PC-3 (cell line): ENCODE data around the gene NFYC. TPM values are rescaled to one million over a fixed set of nuclear protein-coding genes. Genes with fewer than 3 reads are reported as not detected.

ENCODE experiments used
- ATAC-seq: fragments of 200-7000 bp; cut with Tn5 transposase; 2 replicates; pipeline ENCODE4 v1.9.1; 2020; ENCODE audit warnings: mild to moderate bottlenecking, moderate library complexity
- BruUV-seq: library from RNA; stranded (reverse); fragments of 400-500 nt; replicated peaks from 2 replicates; lab custom pipeline; 2021; lab: Mats Ljungman, UMichigan
- CTCF ChIA-PET: fragments of 300-600 bp; sonication (Branson Sonifier 250); formaldehyde crosslinking; loops from one replicate; lab custom pipeline; 2022; ENCODE audit warnings: antibody characterized with exemption; lab: Charles Lee
- POLR2A ChIA-PET: fragments of 300-600 bp; sonication (Branson Sonifier 250); formaldehyde crosslinking; loops from one replicate; lab custom pipeline; 2022; ENCODE audit warnings: antibody characterized with exemption; ENCODE audit not compliant: unreplicated experiment; lab: Charles Lee
- DNase-seq: peaks from one replicate; pipeline ENCODE4 v3.0.0-alpha.2; 2015
- H2AFZ ChIP-seq: fragments of 300-600 bp; sonication (generic); 2 replicates; pipeline ENCODE4 v1.6.0; 2016; ENCODE audit warnings: antibody characterized with exemption, low read length
- H3F3A ChIP-seq: fragments of 300-600 bp; sonication (generic); one replicate; pipeline ENCODE4 v1.6.0; 2017; ENCODE audit warnings: antibody characterized with exemption, low read length, control low read depth, mild to moderate bottlenecking; ENCODE audit not compliant: unreplicated experiment
- H3K27ac ChIP-seq: fragments of 300-600 bp; sonication (generic); 2 replicates; pipeline ENCODE4 v1.5.1; 2016; ENCODE audit warnings: mild to moderate bottlenecking, low read length
- H3K27me3 ChIP-seq: fragments of 300-600 bp; sonication (generic); 2 replicates; pipeline ENCODE4 v1.6.1; 2016; ENCODE audit warnings: low read length, mixed read lengths
- H3K36me3 ChIP-seq: fragments of 300-600 bp; sonication (generic); 2 replicates; pipeline ENCODE4 v1.6.1; 2016; ENCODE audit warnings: low read depth, mixed run types, low read length, mixed read lengths
- H3K4me1 ChIP-seq: fragments of 300-600 bp; sonication (generic); 2 replicates; pipeline ENCODE4 v1.5.1; 2016; ENCODE audit warnings: low read length; ENCODE audit not compliant: insufficient read depth
- H3K4me2 ChIP-seq: fragments of 300-600 bp; sonication (generic); 2 replicates; pipeline ENCODE4 v1.6.0; 2016; ENCODE audit warnings: low read length
- H3K4me3 ChIP-seq: fragments of 300-600 bp; sonication (generic); 2 replicates; pipeline ENCODE4 v1.5.1; 2016; ENCODE audit warnings: mild to moderate bottlenecking, low read length, mixed read lengths
- H3K79me2 ChIP-seq: fragments of 300-600 bp; sonication (generic); 2 replicates; pipeline ENCODE4 v1.6.1; 2017; ENCODE audit warnings: low read length, mixed read lengths
- H3K9ac ChIP-seq: fragments of 300-600 bp; sonication (generic); 2 replicates; pipeline ENCODE4 v1.6.0; 2016; ENCODE audit warnings: mild to moderate bottlenecking, low read length
- H3K9me2 ChIP-seq: fragments of 300-600 bp; sonication (generic); replicated peaks from 2 replicates; pipeline ENCODE4 v1.6.1; 2016; ENCODE audit warnings: mixed run types, low read length, mixed read lengths
- H3K9me3 ChIP-seq: fragments of 300-600 bp; sonication (generic); 2 replicates; pipeline ENCODE4 v1.6.1; 2016; ENCODE audit warnings: low read length, mixed read lengths
- H4K20me1 ChIP-seq: fragments of 300-600 bp; sonication (generic); 2 replicates; pipeline ENCODE4 v1.6.1; 2016; ENCODE audit warnings: low read length, mixed read lengths
- EZH2 ChIP-seq: fragments of 300-600 bp; sonication (generic); IDR thresholded peaks from one replicate; pipeline ENCODE4 v1.6.1; 2017; ENCODE audit warnings: antibody characterized with exemption, mild to moderate bottlenecking, low read length; ENCODE audit not compliant: unreplicated experiment
- EZH2phosphoT487 ChIP-seq: fragments of 300-600 bp; sonication (generic); IDR thresholded peaks from 2 replicates; pipeline ENCODE4 v1.6.1; 2018; ENCODE audit warnings: mild to moderate bottlenecking, antibody characterized with exemption, low read length, borderline replicate concordance
- intact Hi-C: fragments of 100-400 bp; cut with micrococcal nuclease; formaldehyde crosslinking; loops from 2 replicates; pipeline ENCODE4 v1.9.0; 2023
- total RNA-seq: library from RNA; depleted of rRNA; stranded (reverse); fragments of >200 nt; gene quantifications from 2 replicates; pipeline ENCODE4 v1.2.3, GENCODE V29; 2014
- TF ChIP-seq, protein P1 (sequence below): fragments of 300-600 bp; sonication (generic); conservative IDR thresholded peaks from 2 replicates; pipeline ENCODE4 v1.5.1; 2017; ENCODE audit warnings: antibody characterized with exemption, low read depth, mild to moderate bottlenecking, low read length

NFYC gene
- total RNA-seq, 1 experiment from 2014 or later: 52.6 TPM

DNA sequence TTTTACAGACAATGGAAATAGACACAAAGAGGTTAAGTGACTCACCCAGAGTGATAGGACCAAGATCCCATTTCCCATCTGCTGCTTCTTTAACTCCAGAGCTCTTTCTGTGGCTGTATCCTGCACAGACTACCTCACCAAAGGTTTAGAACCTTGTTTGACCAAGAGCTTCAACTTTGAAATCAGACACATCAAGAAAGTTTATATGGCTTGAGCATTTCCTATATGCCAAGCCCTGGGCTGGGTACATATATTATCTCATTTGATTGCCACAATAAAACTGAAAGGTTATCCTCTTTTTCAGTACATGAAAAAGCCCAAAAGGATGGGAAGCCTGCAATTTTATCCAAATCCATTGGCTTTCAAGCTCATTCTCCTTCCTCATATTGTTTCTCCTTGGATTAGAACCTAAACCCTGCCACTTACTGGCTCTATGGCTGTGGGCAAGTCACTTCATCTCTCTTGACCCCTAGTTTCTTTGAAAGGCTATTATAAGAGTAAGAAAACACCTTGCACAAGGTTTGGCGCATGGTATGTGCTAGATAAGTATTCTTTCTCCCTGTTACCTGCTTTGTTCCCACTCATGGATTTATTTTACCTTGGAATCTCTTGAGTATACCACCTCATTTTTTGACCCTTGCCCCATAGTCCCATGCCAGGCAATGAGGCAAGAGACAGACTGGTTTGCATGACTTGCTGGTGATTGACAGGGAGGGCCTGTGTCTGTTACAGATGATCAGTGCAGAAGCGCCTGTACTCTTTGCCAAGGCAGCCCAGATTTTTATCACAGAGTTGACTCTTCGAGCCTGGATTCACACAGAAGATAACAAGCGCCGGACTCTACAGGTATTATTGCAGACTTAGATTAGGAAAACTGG lies 57.6 kb downstream of the NFYC start:
- Histone ChIP-seq H3K9me2 (no peaks in the 10 kb centered on the region), H3K36me3 (peaks cover 41% of the 10 kb centered on the region), H3F3A (no peaks in the 10 kb centered on the region), H3K9ac (no peak overlapping the region), H3K4me1 (peaks cover 32% of the 10 kb centered on the region), H3K4me2 (no peak overlapping the region), H3K27me3 (no peaks in the 10 kb centered on the region), H3K9me3 (no peaks in the 10 kb centered on the region), H4K20me1 (0 out of 2 replicates have a peak, but pooled peaks cover 8% of the 10 kb centered on the region), H2AFZ (no peak overlapping the region), H3K79me2 (no peaks in the 10 kb centered on the region), H3K4me3 (no peak overlapping the region), H3K27ac (no peak overlapping the region)
- TF ChIP-seq EZH2: no peak
- TF ChIP-seq, protein P1, sequence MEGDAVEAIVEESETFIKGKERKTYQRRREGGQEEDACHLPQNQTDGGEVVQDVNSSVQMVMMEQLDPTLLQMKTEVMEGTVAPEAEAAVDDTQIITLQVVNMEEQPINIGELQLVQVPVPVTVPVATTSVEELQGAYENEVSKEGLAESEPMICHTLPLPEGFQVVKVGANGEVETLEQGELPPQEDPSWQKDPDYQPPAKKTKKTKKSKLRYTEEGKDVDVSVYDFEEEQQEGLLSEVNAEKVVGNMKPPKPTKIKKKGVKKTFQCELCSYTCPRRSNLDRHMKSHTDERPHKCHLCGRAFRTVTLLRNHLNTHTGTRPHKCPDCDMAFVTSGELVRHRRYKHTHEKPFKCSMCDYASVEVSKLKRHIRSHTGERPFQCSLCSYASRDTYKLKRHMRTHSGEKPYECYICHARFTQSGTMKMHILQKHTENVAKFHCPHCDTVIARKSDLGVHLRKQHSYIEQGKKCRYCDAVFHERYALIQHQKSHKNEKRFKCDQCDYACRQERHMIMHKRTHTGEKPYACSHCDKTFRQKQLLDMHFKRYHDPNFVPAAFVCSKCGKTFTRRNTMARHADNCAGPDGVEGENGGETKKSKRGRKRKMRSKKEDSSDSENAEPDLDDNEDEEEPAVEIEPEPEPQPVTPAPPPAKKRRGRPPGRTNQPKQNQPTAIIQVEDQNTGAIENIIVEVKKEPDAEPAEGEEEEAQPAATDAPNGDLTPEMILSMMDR: no peak
- TF ChIP-seq EZH2phosphoT487: no peak
- DNase-seq (no peak), ATAC-seq (no peak)
- BruUV-seq: no TSS peak
- POLR2A ChIA-PET: interaction anchor here (0.6 to 0.7 kb wide), 2 partner anchors 56 to 235 kb away, joined by 3 to 6 read pairs; no protein-coding TSS in a partner anchor
- intact Hi-C loops: no loop called here
- CTCF ChIA-PET: interaction anchor here (0.7 kb wide), 1 partner anchor 259 kb away, joined by 5 read pairs; no protein-coding TSS in a partner anchor

DNA sequence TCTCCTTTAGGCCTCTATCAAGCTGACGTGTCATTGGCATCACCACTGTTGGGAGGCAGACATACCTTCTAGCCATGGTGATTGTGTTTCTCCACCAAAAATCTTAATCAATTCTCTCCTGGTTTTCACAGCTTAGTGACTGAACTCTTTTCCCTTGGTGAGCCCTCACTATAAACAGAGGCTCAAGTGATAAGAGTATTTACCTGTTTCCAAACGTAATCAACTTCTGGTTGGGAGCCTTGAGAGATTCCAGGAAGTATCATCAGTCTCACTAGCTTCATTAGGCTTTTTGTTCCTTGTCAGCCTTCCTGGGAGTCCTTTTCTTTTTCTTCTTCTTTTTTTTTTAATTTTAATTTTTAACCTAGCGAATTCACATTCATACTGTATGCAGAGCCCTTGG lies 58.3 kb downstream of the NFYC start:
- no TSS peak for BruUV-seq
- Histone ChIP-seq H4K20me1 (0 out of 2 replicates have a peak, but pooled peaks cover 8% of the 10 kb centered on the region), H3F3A (no peaks in the 10 kb centered on the region), H3K9me2 (no peaks in the 10 kb centered on the region), H3K27me3 (no peaks in the 10 kb centered on the region), H3K27ac (peak overlapping the region; percentile 33), H3K4me1 (peaks cover 32% of the 10 kb centered on the region), H3K79me2 (no peaks in the 10 kb centered on the region), H3K9ac (no peak overlapping the region), H3K4me3 (no peak overlapping the region), H3K4me2 (0 out of 2 replicates have a peak overlapping the region, but pooled peaks have one; percentile 11), H2AFZ (no peak overlapping the region), H3K9me3 (no peaks in the 10 kb centered on the region), H3K36me3 (peaks cover 45% of the 10 kb centered on the region)
- TF ChIP-seq EZH2 (no peak), EZH2phosphoT487 (no peak)
- TF ChIP-seq, protein P1: no peak
- intact Hi-C loops: loop anchor here (5.0 kb wide), 2 partner anchors 38 to 58 kb away; partner anchors contain the start of gene NFYC
- CTCF ChIA-PET: interaction anchor here (0.5 to 0.8 kb wide), 3 partner anchors 81 to 258 kb away, joined by 3 to 5 read pairs (median 4); no protein-coding TSS in a partner anchor
- DNase-seq: no peak
- ATAC-seq: no peak
- POLR2A ChIA-PET: interaction anchor here (0.7 kb wide), 1 partner anchor 57 kb away, joined by 6 read pairs; no protein-coding TSS in a partner anchor
